HepG2 (cell line): ENCODE results near the gene TUBGCP6. TPM values are rescaled to one million over a fixed set of nuclear protein-coding genes. Genes with fewer than 3 reads are reported as not detected.

Experiments
- ARID2 ChIP-seq: sonication (generic); formaldehyde crosslinking; IDR thresholded peaks from 2 replicates; pipeline ENCODE4 v1.8.1; 2022; ENCODE audit warnings: mild to moderate bottlenecking, missing genetic modification reagents, borderline replicate concordance
- FOSL2 ChIP-seq: sonication (generic); formaldehyde crosslinking; IDR thresholded peaks from 2 replicates; pipeline ENCODE4 v1.4.0; 2020; ENCODE audit warnings: missing genetic modification reagents
- FOXM1 ChIP-seq: sonication (generic); formaldehyde crosslinking; IDR thresholded peaks from 2 replicates; pipeline ENCODE4 v1.5.0; 2020; ENCODE audit warnings: missing genetic modification reagents
- GZF1 ChIP-seq: sonication (generic); formaldehyde crosslinking; IDR thresholded peaks from 2 replicates; pipeline ENCODE4 v1.5.1; 2020; ENCODE audit warnings: mild to moderate bottlenecking, missing genetic modification reagents
- HDAC2 ChIP-seq: sonication (generic); formaldehyde crosslinking; IDR thresholded peaks from 2 replicates; pipeline ENCODE4 v1.4.0; 2020; ENCODE audit warnings: missing genetic modification reagents
- HNRNPK ChIP-seq: fragments of 200-400 bp; formaldehyde crosslinking; IDR thresholded peaks from 2 replicates; pipeline ENCODE4 v1.6.1; 2018; ENCODE audit warnings: low read length, low read depth, moderate library complexity, mild to moderate bottlenecking; ENCODE audit not compliant: poor library complexity, severe bottlenecking
- KDM2A ChIP-seq: sonication (generic); formaldehyde crosslinking; IDR thresholded peaks from 2 replicates; pipeline ENCODE4 v1.4.0; 2020; ENCODE audit warnings: low read depth, missing genetic modification reagents, borderline replicate concordance
- MIER2 ChIP-seq: IDR thresholded peaks from 2 replicates; pipeline ENCODE4 v1.6.1; 2016; ENCODE audit warnings: missing biosample characterization, missing genetic modification reagents
- MXD1 ChIP-seq: sonication (generic); formaldehyde crosslinking; IDR thresholded peaks from 2 replicates; pipeline ENCODE4 v1.4.0; 2020; ENCODE audit warnings: mild to moderate bottlenecking, missing genetic modification reagents
- MYPOP ChIP-seq: sonication (generic); formaldehyde crosslinking; IDR thresholded peaks from 2 replicates; pipeline ENCODE4 v1.8.1; 2023; ENCODE audit warnings: mild to moderate bottlenecking, moderate library complexity, missing genetic modification reagents
- NFE2 ChIP-seq: sonication (generic); formaldehyde crosslinking; IDR thresholded peaks from 2 replicates; pipeline ENCODE4 v1.4.0; 2020; ENCODE audit warnings: missing genetic modification reagents
- NFIB ChIP-seq: sonication (generic); formaldehyde crosslinking; IDR thresholded peaks from 2 replicates; pipeline ENCODE4 v1.9.0; 2021; ENCODE audit warnings: missing genetic modification reagents, mild to moderate bottlenecking, borderline replicate concordance
- NONO ChIP-seq, 2 experiments: fragments of 450-650 bp in 1 of 2; sonication (generic) in 1 of 2; formaldehyde crosslinking in 1 of 2; IDR thresholded peaks in 1 of 2; conservative IDR thresholded peaks in 1 of 2; 2 replicates each; pipeline versions ENCODE4 v1.6.1 to v1.8.0; 2017 to 2022; ENCODE audit warnings: mild to moderate bottlenecking in 1 of 2, missing genetic modification reagents in 1 of 2, moderate library complexity in 1 of 2
- NRL ChIP-seq: sonication (generic); formaldehyde crosslinking; IDR thresholded peaks from 2 replicates; pipeline ENCODE4 v1.5.0; 2020; ENCODE audit warnings: missing genetic modification reagents, mild to moderate bottlenecking, moderate library complexity, borderline replicate concordance
- RBFOX2 ChIP-seq: fragments of 200-400 bp; formaldehyde crosslinking; IDR thresholded peaks from 2 replicates; pipeline ENCODE4 v1.6.1; 2017; ENCODE audit warnings: low read depth, mild to moderate bottlenecking, low read length
- SOX13 ChIP-seq, 3 experiments: fragments of 450-650 bp in 1 of 3; sonication (generic) in 1 of 3; formaldehyde crosslinking in 1 of 3; IDR thresholded peaks in 2 of 3; conservative IDR thresholded peaks in 1 of 3; 2 replicates each; pipeline versions ENCODE4 v1.5.0 to v1.6.1; 2016 to 2020; ENCODE audit warnings: antibody characterized with exemption in 1 of 3, mild to moderate bottlenecking in 1 of 3, missing compliant biosample characterization in 1 of 3, missing genetic modification reagents in 1 of 3, moderate library complexity in 1 of 3
- SP5 ChIP-seq: IDR thresholded peaks from 2 replicates; pipeline ENCODE4 v1.6.1; 2016; ENCODE audit warnings: low read depth, borderline replicate concordance
- U2AF1 ChIP-seq: fragments of 200-400 bp; formaldehyde crosslinking; optimal IDR thresholded peaks from 2 replicates; pipeline ENCODE3; 2017; ENCODE audit warnings: mild to moderate bottlenecking, low read depth, low read length
- ZNF432 ChIP-seq: sonication (generic); formaldehyde crosslinking; IDR thresholded peaks from 2 replicates; pipeline ENCODE4 v1.5.0; 2020; ENCODE audit warnings: missing genetic modification reagents, mild to moderate bottlenecking, borderline replicate concordance
- ZNF75D ChIP-seq: sonication (generic); formaldehyde crosslinking; IDR thresholded peaks from 2 replicates; pipeline ENCODE4 v1.8.1; 2023; ENCODE audit warnings: missing genetic modification reagents, mild to moderate bottlenecking, borderline replicate concordance
- ZNF879 ChIP-seq: sonication (generic); formaldehyde crosslinking; IDR thresholded peaks from 2 replicates; pipeline ENCODE4 v1.8.1; 2023; ENCODE audit warnings: missing genetic modification reagents
- polyA plus RNA-seq, 8 experiments: library from polyadenylated mRNA; depleted of rRNA in 3 of 8; stranded (reverse) in 7 of 8; unstranded in 1 of 8; fragments of >200 nt; fragmentation: Illumina TruSeq in 4 of 8; extraction: Trizol in 4 of 8; gene quantifications; 2 replicates each; pipeline versions ENCODE4 v1.2.1 to v1.2.3, GENCODE V29; 2011 to 2016; ENCODE audit warnings: low read depth in 4 of 8, missing spikeins in 1 of 8, mixed read lengths in 1 of 8; ENCODE audit not compliant: insufficient read depth in 1 of 8
- total RNA-seq, 5 experiments: library from RNA; depleted of rRNA; stranded (reverse); fragments of >200 nt; fragmentation: Illumina TruSeq; extraction: Trizol; gene quantifications; 2 replicates each; pipeline ENCODE4 v1.2.3, GENCODE V29; 2016; ENCODE audit warnings: low read depth in 1 of 5
- TF ChIP-seq, protein P1 (sequence below): sonication (generic); formaldehyde crosslinking; IDR thresholded peaks from 2 replicates; pipeline ENCODE4 v1.5.1; 2020; ENCODE audit warnings: mild to moderate bottlenecking, missing genetic modification reagents, moderate library complexity

TUBGCP6 gene
- total and polyA plus RNA-seq, 2 of the 13 experiments (the other 11 are each of a cell fraction or from before 2014, with no cell fraction given), result 14.6 to 15.7 TPM

GRCh38 chr22:50262460-50262911 is 17.7 kb upstream of the TUBGCP6 start (continued):
- TF ChIP-seq HDAC2 (0 out of 2 replicates have a peak, but pooled peaks have one; percentile 26), NFE2 (peak; percentile 81), ARID2 (CRISPR knock-in tag) (0 out of 2 replicates have a peak, but pooled peaks have one; percentile 38), SP5 (CRISPR knock-in tag) (peak; percentile 53; the same call in 1 of the 2 replicates), NFIB (CRISPR knock-in tag) (no peak), MYPOP (CRISPR knock-in tag) (no peak), GZF1 (CRISPR knock-in tag) (no peak), NONO (IDR thresholded peaks at IDR 0.05) (no peak), NONO (CRISPR knock-in tag; conservative IDR thresholded peaks at IDR 0.05) (no peak), U2AF1 (peak; percentile 11), MXD1 (0 out of 2 replicates have a peak, but pooled peaks have one; percentile 13), NRL (CRISPR knock-in tag) (0 out of 2 replicates have a peak, but pooled peaks have one; percentile 47), ZNF879 (CRISPR knock-in tag) (no peak), MIER2 (no peak), SOX13 (IDR thresholded peaks at IDR 0.05) (no peak), SOX13 (CRISPR knock-in tag; conservative IDR thresholded peaks at IDR 0.05 in 1 of 2, IDR thresholded peaks at IDR 0.05 in 1 of 2) (no peak), ZNF432 (CRISPR knock-in tag) (no peak), RBFOX2 (no peak), ZNF75D (CRISPR knock-in tag) (no peak), FOXM1 (CRISPR knock-in tag) (no peak), HNRNPK (no peak), FOSL2 (CRISPR knock-in tag) (peak; percentile 62), KDM2A (CRISPR knock-in tag) (peak; percentile 20; the same call in 1 of the 2 replicates)
- TF ChIP-seq, protein P1, sequence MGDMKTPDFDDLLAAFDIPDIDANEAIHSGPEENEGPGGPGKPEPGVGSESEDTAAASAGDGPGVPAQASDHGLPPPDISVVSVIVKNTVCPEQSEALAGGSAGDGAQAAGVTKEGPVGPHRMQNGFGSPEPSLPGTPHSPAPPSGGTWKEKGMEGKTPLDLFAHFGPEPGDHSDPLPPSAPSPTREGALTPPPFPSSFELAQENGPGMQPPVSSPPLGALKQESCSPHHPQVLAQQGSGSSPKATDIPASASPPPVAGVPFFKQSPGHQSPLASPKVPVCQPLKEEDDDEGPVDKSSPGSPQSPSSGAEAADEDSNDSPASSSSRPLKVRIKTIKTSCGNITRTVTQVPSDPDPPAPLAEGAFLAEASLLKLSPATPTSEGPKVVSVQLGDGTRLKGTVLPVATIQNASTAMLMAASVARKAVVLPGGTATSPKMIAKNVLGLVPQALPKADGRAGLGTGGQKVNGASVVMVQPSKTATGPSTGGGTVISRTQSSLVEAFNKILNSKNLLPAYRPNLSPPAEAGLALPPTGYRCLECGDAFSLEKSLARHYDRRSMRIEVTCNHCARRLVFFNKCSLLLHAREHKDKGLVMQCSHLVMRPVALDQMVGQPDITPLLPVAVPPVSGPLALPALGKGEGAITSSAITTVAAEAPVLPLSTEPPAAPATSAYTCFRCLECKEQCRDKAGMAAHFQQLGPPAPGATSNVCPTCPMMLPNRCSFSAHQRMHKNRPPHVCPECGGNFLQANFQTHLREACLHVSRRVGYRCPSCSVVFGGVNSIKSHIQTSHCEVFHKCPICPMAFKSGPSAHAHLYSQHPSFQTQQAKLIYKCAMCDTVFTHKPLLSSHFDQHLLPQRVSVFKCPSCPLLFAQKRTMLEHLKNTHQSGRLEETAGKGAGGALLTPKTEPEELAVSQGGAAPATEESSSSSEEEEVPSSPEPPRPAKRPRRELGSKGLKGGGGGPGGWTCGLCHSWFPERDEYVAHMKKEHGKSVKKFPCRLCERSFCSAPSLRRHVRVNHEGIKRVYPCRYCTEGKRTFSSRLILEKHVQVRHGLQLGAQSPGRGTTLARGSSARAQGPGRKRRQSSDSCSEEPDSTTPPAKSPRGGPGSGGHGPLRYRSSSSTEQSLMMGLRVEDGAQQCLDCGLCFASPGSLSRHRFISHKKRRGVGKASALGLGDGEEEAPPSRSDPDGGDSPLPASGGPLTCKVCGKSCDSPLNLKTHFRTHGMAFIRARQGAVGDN (CRISPR knock-in tag), result peak; percentile 31; the same call in 1 of the 2 replicates
